ENCODE data around the gene DHX34.

GRCh38 chr19:47343194-47343802, 5.8 kb upstream of the DHX34 start:
- TF ChIP-seq EP300 (IDR thresholded peaks at IDR 0.05), result no peak
- TF ChIP-seq CTCF (IDR thresholded peaks at IDR 0.05), result no peak
- no peak for TF ChIP-seq POLR2A (IDR thresholded peaks at IDR 0.05)
- no peak for TF ChIP-seq POLR2AphosphoS5 (IDR thresholded peaks at IDR 0.05)
